Posterior vena cava (tissue), 2 donors: ENCODE measurements around the gene VPS13D. TPM values are rescaled to one million over a fixed set of nuclear protein-coding genes. Genes with fewer than 3 reads are reported as not detected.
"Not testable (repeated sequence)": the region's sequence is repeated elsewhere in the genome, so short reads cannot be mapped to it uniquely, and the experiment has no call there.

Source experiments
- DNase-seq: peaks from one replicate; pipeline ENCODE4 v3.0.0-alpha.2; 2020; ENCODE audit warnings: low spot score
- intact Hi-C, 2 donors: fragments of 100-400 bp; cut with DNase I; formaldehyde crosslinking; loops; one replicate each; pipeline versions ENCODE4 v1.14.1 to v1.14.2; 2022 to 2023
- total RNA-seq, 2 donors: library from RNA; stranded (reverse); fragmentation: NEBNext Ultra II Directional; extraction: Animal tissue kit (Norgen Biotek cat#: 25700); gene quantifications; one replicate each; pipeline ENCODE4 v1.2.1, GENCODE V29; 2021
- donor health status: DM: yes; HTN: yes; CAD: no.
- donor health status: DM: yes; HTN: yes; CAD: no.

Gene VPS13D
- total RNA-seq, 2 donors from 2014 or later: 74.9 to 96.7 TPM

DNA sequence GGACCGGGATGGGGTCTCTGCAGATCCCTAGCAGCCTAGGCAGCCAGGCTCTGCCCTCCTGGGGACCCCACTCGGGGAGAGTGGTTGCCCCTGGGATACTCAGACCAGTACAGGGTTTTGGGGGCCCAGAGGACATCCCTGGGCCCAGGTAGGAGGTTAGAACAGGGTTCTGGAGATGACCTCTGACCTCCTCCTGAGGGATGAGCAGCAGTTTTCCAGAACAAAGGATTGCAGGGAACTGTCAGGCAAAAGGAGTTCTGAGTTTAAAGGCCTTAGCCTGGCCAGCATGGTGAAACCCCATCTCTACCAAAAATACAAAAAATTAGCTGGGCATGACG lies 20.4 kb upstream of the VPS13D start:
- intact Hi-C loops: loop anchor here (2.0 to 5.0 kb wide), 2 partner anchors 82 to 85 kb away; no protein-coding TSS in a partner anchor
- no peak for DNase-seq

DNA sequence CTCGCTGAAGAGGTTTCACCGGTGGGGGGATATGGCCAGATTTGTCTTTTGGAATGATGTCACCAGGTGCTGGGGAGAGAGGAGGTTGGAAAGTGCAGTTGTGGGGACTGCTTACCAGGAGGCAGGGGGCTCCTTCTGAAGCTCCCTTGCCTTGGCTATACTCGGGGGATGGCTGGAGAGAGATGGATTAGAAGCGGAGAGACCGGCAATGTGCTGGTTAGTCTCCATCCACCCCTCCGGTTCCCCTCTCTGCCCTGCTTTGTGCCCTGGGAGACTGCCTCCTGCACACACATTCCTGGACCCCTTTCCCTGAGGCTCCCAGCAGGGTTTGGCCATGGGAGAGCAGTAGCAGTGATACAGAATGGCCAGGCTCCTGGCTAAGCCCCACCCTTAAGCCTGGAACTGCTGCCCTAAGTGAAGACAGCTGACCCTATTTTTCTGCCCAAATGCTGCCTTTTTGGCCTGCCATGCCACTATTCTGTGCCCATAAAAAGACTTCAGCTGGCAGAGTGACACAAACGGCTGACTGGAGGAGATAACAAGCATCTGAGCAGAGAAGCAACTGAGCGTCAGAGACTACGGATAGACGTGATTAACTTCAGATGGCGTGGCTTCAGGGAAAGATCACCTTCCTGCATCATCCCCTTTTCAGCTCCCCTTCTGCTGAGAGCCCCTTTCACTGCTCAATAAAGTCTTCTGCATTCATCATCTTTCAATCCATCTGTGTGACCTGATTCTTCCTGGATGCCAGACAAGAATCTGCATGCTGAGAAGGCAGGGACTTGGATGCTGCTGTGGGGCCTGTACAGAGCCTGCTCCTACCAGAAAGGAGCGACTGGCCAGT lies 14.5 kb upstream of the VPS13D start:
- no peak for DNase-seq
- intact Hi-C loops: no loop called here

DNA sequence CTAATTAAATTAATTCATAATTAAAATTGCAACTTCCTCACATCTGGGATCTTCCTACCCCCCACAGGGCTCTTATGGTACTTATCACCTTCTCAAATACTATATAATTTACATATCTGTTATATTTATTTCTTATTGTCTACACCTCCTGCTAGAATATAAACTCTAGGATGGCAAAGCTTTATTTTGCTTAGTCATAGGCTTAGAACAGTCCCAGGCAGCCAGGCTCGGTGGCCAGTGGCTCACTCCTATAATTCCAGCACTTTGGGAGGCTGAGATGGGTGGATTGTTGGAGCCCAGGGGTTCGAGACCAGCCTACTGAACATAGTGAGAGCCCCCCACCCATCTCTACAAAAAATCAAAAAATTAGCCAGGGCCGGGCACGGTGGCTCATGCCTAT lies 10.0 kb upstream of the VPS13D start:
- no peak for DNase-seq
- intact Hi-C loops: no loop called here

DNA sequence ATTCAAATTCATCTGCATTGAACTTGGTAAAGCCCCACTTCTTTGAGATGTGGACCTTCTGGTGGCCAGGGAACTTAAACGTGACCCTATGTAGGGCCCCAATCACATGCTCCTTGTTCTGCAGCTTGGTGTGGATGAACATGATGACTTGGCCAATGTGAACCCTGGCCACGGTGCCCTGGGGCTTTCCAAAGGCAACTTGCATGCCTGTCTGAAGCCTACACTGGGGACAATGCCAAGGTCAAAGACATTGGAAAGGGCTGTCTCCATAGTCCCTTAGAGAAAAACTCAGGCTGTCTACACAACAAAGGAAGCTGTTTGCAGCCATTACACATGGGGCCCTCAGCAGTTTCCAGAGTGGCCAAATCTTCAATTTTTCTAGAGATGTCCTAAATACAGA lies 8.9 kb upstream of the VPS13D start:
- DNase-seq: peak; percentile 77
- intact Hi-C loops: no loop called here

- DNase-seq, intact Hi-C loops: not testable (repeated sequence)
Observed at GRCh38 chr1:12222700-12223099, 7.1 kb upstream of the VPS13D start.

DNA sequence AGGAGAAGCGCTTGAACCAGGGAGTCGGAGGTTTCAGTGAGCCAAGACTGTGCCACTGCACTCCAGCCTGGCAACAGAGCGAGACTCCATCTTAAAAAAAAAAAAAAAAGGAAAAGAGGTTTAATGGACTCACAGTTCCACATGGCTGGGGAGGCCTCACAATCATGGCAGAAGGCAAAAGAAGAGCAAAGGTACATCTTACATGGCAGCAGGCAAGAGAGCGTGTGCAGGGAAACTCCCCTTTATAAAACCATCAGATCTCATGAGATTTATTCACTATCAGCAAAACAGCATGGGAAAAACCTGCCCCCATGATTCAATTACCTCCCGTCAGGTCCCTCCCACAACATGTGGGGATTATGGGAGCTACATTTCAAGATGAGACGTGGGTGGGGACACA lies 5.7 kb upstream of the VPS13D start:
- DNase-seq, intact Hi-C loops: not testable (repeated sequence)

DNA sequence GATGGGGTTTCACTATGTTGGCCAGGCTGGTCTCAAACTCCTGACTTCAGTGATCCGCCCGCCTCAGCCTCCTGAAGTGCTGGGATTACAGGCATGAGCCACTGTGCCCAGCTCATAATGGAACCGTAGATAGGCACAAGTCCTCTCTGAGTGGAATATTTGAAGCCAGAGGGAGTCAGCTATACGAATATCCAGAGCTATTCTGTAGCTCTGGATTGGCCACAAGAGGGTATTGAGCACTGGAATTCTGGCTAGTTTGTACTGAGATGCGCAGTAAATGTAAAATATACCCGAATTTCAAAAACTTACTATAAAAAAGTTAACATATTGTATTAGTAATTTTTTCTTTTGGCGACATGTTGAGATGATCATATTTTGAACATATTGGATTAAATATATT lies 851 bp upstream of the VPS13D start:
- intact Hi-C loops: no loop called here
- DNase-seq: no peak

DNA sequence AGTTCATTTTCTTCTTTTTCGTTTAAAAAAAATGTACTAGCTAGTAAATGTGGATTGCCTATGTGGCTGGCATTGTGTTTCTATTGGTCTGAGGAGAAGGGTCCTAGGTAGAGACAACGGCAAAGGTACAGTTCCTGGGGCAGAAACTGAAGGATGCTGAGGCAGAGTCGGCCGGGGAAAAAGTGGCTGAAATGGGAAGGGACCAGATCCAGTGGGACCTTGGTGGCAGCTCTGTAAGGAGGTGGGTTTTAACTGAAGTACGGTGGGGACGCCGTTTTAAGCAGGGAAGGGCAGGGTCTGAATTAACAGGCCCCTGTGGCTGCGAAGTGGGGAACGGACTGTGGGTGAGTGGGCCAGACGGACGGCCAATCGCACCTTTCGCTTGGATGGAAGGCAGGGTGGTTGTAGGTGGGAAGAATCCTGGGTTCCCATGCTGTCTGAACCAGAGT lies 420 bp upstream of the VPS13D start:
- intact Hi-C loops: no loop called here
- DNase-seq: no peak

GRCh38 chr1:12230549-12231275 lies 882 bp downstream of the VPS13D start:
- intact Hi-C loops: no loop called here
- peak; percentile 89 for DNase-seq

DNA sequence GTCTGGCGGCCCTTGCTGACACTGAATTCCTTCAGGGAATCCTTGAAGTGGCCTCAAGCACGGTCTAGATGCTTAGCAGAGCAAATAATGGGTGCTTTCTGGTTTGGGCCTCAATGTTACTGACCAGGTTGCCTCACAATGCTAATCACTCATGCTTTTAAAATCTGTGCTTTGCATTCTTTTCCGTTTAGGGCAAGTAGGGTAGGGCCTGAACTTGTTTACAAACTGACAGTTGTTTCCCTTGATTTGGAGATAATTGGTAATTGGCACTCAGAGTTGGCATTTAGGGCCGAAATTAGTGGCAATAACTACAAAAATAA lies 1.4 kb downstream of the VPS13D start:
- no peak for DNase-seq
- intact Hi-C loops: no loop called here

- intact Hi-C loops: no loop called here
- no peak for DNase-seq
Observed at GRCh38 chr1:12232221-12232620, 2.4 kb downstream of the VPS13D start.

- intact Hi-C loops: no loop called here
- no peak for DNase-seq
Observed at GRCh38 chr1:12244078-12244477, 14.2 kb downstream of the VPS13D start.

- intact Hi-C loops: no loop called here
- no peak for DNase-seq
Observed at GRCh38 chr1:12244585-12244984, 14.8 kb downstream of the VPS13D start.

GRCh38 chr1:12245116-12245515 lies 15.3 kb downstream of the VPS13D start:
- no peak for DNase-seq
- intact Hi-C loops: no loop called here

DNA sequence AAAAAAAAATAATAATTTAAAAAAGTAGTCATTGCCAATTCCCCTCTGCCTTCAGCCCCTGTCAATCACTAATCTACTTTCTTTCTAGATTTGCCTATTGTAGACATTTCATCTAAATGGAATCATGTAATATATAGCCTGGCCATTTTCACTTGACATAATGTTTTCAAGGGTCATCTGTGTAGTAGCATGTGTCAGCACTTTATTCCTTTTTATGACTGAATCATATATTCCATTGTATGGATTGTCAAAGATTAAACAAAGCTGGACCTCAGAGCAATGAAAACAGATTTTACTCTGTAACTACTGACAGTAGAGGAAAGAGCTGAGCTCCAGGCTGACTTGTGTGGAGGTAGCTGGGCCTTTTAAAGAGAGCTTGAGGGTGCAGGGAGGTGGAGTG lies 15.9 kb downstream of the VPS13D start:
- no peak for DNase-seq
- intact Hi-C loops: no loop called here

DNA sequence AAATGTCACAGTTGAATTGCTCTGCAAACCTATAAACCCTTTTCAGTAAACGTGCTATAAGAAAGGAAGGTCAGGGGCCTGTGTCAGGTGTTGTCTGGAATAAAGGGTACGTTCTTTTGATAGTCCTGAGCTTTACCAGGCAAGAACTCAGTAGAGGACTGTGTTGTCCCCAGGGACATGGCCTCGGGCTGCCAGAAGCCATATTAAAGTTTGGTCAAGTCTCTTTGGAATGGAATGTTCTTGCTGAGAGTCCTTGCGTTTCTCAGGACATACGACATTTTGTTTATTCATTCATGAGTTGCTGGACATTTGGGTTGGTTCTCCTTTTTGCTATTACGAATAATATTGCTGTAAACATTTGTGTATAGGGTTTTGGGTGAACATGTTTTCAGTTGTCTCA lies 16.8 kb downstream of the VPS13D start:
- no peak for DNase-seq
- intact Hi-C loops: no loop called here

- DNase-seq: no peak
- intact Hi-C loops: no loop called here
Observed at GRCh38 chr1:12249181-12249580, 19.4 kb downstream of the VPS13D start.

DNA sequence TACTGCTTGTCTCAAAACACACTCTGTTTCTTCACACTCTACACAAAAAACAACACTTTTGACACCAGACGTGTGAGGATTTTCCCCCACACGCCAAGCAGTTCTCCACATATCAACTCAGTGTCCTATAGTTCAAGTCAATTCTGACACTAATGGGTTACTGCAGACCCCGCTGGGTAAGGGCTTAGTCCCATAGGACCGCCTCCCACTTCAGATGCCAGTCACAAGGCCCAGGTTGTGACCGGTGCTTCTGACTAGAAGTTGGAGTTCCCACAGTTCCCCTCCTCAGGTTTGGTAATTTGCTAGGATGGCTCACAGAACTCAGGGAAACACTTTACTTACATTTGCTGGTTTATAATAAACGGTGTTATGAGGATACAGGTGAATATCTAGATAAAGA lies 19.9 kb downstream of the VPS13D start:
- no peak for DNase-seq
- intact Hi-C loops: no loop called here

DNA sequence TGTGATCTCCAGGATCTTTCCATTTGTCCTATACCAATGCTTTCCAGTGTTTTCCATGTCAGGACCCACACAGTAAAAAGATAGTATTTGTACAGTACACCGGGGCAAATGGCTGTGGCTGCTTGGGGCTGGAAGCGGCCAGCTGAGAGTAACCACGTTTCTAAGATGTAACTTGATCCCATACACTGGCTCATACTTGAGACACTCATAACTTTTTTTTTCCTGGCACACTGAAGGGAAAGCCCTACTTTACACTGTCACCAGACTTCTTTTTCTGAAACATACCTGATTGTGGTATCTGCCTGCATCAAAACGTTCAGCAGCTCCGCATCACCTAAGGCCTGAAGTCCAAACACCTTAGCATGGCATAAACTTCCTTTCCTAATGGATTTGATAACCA lies 21.6 kb downstream of the VPS13D start:
- intact Hi-C loops: no loop called here
- no peak for DNase-seq

- no peak for DNase-seq
Observed at GRCh38 chr1:12255913-12256312, 26.1 kb downstream of the VPS13D start.

DNA sequence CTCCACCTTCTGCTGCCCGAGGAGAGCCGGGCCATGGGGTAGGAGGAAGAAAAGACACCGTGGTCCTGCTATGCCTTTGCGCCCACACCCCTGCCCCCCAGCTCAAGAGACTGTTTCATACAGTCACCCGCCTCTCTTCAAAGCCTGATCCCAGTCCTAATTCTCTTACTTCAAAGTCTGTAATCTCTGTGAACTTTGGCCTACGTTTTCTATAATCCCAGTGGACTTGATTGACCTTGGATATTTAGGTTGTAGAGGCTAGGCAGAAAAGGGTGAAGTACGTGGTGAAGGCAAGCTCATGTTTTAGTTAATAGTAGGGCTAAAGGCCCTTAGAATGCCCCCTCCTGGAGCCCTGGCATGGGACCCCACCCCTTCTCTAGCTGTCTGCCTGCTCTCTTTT lies 28.4 kb downstream of the VPS13D start:
- DNase-seq: no peak
- intact Hi-C loops: no loop called here

More at GRCh38 chr1:12255913-12256312, 26.1 kb downstream of the VPS13D start:
- intact Hi-C loops: no loop called here
